C4-2B (cell line): ENCODE results near the gene PIK3C2G.

Experiments used
- H3K27ac ChIP-seq: fragments of 450-650 bp; 2 replicates; pipeline ENCODE4 v1.5.1; 2017
- ZFX ChIP-seq: fragments of 450-650 bp; IDR thresholded peaks from 2 replicates; pipeline ENCODE4 v1.6.1; 2017
- TF ChIP-seq, protein P1 (sequence below): fragments of 450-650 bp; conservative IDR thresholded peaks from 2 replicates; pipeline ENCODE4 v1.5.1; 2017; ENCODE audit warnings: mild to moderate bottlenecking

PIK3C2G gene

DNA sequence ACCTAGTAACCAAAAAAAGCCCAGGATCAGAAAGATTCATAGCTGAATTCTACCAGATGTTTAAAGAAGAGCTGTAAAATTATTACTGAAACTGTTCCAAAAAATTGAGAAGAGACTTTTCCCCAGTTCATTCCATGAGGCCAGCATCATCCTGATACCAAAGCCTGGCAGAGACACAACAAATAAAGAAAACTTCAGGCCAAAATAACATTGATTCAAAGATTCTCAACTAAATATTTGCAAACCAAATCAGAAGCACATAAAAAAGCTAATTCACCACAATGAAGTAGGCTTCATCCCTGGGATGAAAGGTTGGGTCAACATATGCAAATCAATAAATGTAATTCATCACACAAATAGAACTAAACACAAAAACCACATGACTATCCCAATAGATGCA is 325.3 kb downstream of the PIK3C2G start:
- no peak overlapping the region for H3K27ac ChIP-seq
- TF ChIP-seq, protein P1, sequence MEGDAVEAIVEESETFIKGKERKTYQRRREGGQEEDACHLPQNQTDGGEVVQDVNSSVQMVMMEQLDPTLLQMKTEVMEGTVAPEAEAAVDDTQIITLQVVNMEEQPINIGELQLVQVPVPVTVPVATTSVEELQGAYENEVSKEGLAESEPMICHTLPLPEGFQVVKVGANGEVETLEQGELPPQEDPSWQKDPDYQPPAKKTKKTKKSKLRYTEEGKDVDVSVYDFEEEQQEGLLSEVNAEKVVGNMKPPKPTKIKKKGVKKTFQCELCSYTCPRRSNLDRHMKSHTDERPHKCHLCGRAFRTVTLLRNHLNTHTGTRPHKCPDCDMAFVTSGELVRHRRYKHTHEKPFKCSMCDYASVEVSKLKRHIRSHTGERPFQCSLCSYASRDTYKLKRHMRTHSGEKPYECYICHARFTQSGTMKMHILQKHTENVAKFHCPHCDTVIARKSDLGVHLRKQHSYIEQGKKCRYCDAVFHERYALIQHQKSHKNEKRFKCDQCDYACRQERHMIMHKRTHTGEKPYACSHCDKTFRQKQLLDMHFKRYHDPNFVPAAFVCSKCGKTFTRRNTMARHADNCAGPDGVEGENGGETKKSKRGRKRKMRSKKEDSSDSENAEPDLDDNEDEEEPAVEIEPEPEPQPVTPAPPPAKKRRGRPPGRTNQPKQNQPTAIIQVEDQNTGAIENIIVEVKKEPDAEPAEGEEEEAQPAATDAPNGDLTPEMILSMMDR = no peak
- no peak for TF ChIP-seq ZFX

DNA sequence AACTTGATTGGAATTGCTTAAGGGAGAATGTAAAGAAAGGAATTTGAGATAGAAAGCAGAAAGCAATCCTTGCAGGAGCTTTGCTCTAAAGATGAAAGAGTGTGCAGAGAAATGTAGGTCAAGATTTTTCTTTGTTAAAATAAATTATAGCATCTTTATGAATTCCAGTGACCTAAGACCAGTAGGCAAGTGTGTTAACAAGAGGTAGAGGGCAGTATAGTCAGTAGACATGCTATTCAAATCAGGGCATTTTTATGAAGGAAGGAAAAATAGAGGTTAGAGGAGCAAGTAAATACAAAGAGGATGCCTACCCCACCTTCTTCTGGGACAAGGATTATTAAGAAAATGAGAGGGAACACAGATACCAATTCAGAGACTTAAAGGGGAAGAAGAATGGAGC is 328.0 kb downstream of the PIK3C2G start:
- no peak overlapping the region for H3K27ac ChIP-seq
- TF ChIP-seq, protein P1 = peak; percentile 24
- TF ChIP-seq ZFX = no peak

DNA sequence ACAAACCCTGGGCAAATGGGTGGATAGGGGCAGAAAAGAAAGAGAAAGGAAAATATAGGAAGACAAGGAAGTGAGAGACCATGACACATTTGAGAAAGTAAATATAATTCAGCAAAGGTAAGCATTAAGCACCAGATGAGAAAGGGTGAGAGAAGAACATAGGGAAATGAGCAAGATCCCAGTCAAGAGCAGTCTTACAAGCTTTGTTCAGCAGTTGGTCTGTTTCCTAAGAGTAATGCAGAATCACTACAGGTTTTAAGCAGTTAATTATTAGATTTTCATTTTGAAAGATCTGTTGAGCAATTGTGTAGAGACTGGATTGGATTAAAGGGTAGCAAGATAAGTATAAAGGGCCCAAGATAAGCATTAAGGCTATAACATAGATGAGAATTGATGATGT is 330.2 kb downstream of the PIK3C2G start:
- H3K27ac ChIP-seq = no peak overlapping the region

DNA sequence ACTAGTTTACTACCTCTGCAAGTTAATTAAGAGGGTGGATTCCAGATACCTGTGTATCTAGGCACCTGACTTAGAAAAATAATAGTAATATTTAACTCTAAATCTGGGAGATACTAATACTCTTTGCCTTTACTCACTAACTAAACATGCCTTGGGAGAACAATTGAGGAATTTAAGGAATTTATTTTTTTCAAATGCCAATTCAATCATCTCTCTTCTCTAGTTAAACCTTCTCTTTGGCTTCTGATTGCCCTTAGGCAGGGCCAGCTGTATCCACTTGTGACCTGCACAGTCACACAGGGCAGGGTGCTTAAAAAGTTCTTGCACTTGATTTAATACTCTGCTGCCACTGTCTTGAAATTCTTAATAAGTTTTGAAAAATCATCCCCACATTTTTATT is 334.1 kb downstream of the PIK3C2G start:
- TF ChIP-seq ZFX = no peak
- TF ChIP-seq, protein P1 = no peak
- H3K27ac ChIP-seq = no peak overlapping the region

More for the DNA sequence above, 330.2 kb downstream of the PIK3C2G start:
- TF ChIP-seq, protein P1 = no peak
- no peak for TF ChIP-seq ZFX

DNA sequence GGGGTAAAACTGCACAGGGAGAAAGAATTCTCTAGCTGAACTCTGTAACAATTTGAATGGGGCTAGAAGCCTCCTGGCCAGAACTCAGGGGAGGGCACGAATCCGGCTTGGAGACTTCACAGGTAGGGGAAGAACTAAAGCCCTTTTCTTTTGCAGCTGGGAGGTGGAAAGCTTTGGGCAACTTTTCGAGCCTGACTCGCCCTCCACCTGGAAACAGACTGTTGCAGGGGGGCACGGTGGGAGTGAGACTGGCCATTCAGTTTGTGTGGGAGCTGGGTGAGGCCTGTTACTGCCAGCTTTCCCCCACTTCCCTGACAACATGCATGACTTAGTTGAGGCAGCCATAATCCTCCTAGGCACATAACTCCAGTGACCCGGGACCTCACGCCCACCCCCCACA is 340.6 kb downstream of the PIK3C2G start:
- H3K27ac ChIP-seq = no peak overlapping the region
- no peak for TF ChIP-seq ZFX

DNA sequence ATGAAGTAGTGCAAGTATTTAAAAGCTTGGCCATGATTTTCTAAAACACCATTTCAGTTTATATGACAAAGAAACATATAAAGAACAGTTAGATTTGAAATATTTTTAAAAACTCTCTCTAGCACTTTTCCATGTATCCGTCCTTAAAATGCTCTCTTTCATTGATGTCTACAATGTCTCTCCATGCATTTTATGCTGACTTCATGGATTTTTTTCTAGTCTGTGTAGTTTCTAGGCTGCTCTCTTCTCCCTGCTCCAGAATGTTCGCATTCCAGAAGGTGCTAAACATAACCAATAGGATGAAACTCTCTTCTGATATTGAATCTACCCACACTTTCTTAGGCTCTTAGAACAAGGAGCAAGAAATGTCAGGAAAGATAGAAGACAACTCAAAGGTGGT is 351.7 kb downstream of the PIK3C2G start:
- TF ChIP-seq, protein P1 = no peak
- TF ChIP-seq ZFX = no peak
- H3K27ac ChIP-seq = no peak overlapping the region

DNA sequence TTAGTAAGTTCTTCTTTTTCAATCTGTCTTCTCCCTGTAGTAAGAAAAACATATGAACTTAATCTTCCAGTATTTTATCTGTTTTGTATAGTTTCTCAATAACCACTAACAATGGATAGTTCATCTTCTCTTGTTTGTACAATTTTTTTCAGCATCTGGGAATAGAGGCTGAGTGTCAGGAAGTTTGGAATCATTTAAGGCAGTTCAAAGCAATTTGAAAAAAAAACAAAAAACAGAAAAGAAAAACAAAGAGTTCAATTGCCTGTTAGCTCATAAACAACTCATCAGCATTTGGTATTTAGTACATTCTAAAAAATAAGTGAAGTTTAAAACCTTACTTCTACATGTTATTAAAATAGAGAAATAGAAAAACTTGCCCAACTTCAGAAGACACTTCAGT is 359.7 kb downstream of the PIK3C2G start:
- H3K27ac ChIP-seq = no peak overlapping the region
- TF ChIP-seq ZFX = no peak
- TF ChIP-seq, protein P1 = no peak

DNA sequence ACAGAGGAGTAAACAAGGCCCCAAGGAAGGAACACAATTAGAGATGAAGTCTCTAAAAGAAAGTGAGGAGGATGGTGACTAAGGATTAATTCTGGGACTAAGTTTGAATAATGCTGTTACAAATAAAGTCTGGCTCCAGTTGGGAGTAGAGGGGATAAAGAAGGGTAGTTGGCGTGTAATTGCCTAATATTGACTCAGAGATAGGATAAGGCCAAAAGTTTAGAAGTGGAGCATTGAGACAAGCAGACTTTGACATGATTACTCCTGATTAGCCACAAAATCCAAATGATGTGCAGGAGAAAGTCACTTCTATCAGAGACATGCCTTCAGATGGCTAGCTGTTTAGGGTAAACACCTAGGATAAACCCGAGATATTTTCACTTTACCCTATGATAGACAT is 368.1 kb downstream of the PIK3C2G start:
- H3K27ac ChIP-seq = no peak overlapping the region
- TF ChIP-seq, protein P1 = no peak
- TF ChIP-seq ZFX = no peak
